NOMO-1 (cell line): ENCODE data around the gene FRMD4A.

Experiments
- DNase-seq, 2 experiments: peaks; one replicate each; lab custom pipeline; 2025; ENCODE audit not compliant: unreplicated experiment in 2 of 2; lab: John Stamatoyannopoulos, UW

Gene FRMD4A

GRCh38 chr10:13997650-13998049 is 333.1 kb downstream of the FRMD4A start:
- DNase-seq = no peak

GRCh38 chr10:13994932-13995331 is 335.8 kb downstream of the FRMD4A start:
- peak; percentile 20 to 31 for DNase-seq

- DNase-seq = no peak
Observed at GRCh38 chr10:13993673-13994089, 337.0 kb downstream of the FRMD4A start.

DNA sequence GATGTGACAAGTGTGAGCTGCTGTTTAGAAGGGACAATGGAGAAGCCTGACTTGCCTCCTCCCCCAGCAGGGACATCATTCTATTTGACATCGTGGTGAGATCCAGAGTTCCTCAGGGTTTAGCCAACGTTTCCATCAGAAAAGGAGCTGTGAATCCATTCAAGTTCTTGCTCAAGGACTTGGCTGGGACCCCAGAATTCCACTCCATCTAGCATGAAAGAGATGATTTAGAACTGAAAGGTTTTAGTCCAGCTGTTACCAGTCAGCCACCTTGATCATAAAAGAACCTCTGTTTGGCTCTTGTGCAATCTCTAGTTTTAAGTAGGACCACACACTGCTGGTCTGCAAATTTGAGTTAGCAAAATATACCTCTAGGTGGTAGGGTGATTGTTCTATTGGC is 337.6 kb downstream of the FRMD4A start:
- DNase-seq = no peak

DNA sequence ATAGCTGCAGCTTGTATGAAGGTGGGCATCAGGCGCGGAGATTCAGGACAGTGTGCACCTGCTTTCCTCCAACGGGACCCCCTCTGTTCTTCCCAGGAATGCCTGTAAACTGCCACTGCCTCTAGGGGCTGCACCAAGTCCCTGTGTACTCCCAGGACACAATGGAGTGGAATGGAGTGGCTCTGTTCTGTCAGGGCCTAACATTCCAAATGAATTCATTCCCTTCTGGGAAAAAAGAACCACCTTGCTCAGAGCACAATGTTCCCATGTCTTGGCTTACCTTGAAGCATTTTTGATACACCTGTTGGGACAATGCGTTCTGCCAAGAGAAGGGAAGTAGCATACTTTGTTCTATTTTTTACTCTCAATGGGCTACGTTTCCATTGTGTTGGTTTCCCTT is 339.4 kb downstream of the FRMD4A start:
- no peak for DNase-seq

DNA sequence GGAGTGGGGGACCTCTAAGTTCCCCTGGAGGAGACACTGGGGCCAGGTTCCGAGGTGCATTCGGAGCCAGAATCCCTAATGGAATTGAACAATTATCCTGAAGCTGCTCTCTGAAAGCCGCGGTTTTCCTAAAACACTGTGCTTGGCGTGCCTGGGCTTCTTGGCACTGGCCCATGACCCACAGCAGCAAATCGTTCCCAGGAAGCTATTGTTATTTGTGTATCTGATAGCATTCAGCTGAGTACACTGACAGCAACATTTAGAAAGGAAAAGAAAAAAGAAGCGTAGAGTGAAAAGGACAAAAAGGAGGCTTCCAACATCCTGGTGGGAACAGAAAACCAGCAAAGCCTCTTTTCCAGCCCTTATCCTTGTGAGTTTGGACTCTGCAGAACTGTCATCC is 339.8 kb downstream of the FRMD4A start:
- DNase-seq = no peak

- DNase-seq = no peak
Observed at GRCh38 chr10:13990392-13990805, 340.3 kb downstream of the FRMD4A start.

- DNase-seq = no peak
Observed at GRCh38 chr10:13989616-13990015, 341.1 kb downstream of the FRMD4A start.

GRCh38 chr10:13987446-13987845 is 343.3 kb downstream of the FRMD4A start:
- DNase-seq = peak; percentile 15 to 70

- no peak for DNase-seq
Observed at GRCh38 chr10:13984647-13985155, 346.0 kb downstream of the FRMD4A start.

- no peak for DNase-seq
Observed at GRCh38 chr10:13983035-13983434, 347.7 kb downstream of the FRMD4A start.

DNA sequence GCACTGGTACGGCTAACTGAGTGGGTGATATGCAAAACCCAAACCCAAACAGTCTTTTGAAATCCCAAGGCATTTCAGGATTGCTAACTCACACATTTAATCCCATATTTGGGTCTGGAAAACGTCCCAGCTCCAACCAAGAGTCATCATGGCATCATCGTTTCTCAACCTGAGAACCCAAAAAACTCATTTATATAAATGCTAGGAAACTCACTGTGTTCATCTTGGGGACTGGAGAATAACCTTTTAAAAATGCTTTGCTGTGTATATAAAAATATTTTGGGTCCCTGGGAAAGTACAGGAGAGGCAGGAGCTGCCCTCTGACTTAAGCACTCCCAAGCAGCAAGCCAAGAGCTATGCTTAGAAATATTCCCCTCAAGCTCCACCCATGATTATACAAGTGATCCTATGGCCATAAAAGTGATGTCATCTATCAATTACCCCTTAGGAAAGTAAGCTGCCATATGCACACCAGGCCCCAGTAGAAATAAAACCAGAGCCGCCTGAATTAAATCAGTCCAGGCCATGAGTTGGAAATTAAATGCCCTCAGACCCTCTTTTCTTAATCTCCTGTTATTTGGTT is 352.1 kb downstream of the FRMD4A start:
- DNase-seq = no peak

- no peak for DNase-seq
Observed at GRCh38 chr10:13977861-13978532, 352.7 kb downstream of the FRMD4A start.

DNA sequence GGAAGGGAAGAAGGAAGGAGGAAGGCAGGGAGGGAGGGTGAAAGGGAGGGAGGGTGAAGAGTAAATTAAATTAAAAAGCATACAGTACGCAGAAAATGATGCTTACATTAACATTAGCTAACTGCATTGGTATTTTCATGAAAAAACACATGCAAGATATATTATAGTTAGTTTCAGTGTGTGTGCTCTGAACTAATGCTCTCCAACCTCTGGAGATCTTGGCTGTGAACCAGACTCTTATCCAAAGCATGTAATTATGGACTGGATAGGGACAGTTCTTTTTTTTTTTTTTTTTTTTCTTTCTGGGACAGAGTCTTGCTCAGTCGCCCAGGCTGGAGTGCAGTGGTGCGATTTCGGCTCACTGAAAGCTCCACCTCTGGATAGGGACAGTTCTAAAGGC is 357.0 kb downstream of the FRMD4A start:
- DNase-seq = no peak

DNA sequence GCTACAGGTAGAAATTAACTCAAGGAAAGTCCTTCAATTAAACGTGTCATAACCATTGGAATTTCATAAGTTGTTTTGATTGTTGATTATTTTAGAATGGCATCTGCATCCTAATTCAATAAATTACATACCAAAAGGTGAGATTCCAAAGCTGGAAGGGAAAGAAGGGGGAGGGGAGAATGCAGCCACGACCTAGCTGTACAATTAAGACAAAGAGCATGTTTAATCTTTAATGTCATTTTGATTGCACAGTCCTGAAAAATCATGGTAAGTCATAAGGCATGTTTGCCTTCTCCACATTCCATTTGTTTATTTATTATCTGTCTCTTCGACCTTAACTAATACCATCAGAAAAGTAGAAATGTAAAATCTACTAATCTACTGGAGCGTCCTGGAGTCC is 358.1 kb downstream of the FRMD4A start:
- no peak for DNase-seq

DNA sequence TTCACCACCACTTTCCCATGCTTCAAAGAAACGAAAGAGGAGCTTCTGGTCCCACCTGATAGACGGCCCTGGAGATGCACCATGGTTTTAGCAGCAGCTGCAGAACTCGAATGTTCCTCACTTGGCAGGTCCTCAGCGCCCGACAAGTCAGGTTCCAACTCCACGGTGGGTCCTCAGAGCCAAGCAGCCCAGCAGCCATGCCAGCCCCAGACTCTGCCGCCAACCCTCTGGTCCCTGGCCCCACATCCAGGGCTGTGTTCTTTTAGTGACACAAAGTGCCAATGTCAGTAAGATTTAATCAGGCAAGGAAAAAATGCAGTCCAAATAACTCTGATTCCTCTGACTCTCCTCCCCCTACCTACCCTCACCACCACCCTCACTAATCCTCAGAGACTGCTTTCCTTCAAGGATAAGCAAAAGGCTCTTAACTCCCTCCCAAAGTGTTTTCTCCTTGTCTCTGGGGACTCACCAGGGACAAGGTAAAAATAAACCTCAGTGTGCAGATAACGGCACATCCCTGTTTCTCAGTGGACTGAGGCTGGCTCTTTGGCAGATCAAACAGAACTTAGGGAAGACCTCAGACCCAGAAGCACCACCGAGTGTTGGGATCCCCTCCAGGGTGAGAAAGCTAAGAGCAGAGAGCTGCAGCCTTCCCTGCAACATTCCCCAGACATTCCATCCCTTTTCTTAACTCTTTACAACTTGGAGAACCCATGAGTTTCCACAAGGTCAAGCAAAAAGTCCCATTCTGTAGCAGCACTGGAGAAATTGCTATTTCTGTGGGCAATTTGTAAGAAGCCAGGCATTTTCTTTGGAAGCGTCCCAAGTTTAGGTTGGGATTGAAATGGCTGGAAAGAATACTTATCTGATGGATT is 358.9 kb downstream of the FRMD4A start:
- no peak for DNase-seq

DNA sequence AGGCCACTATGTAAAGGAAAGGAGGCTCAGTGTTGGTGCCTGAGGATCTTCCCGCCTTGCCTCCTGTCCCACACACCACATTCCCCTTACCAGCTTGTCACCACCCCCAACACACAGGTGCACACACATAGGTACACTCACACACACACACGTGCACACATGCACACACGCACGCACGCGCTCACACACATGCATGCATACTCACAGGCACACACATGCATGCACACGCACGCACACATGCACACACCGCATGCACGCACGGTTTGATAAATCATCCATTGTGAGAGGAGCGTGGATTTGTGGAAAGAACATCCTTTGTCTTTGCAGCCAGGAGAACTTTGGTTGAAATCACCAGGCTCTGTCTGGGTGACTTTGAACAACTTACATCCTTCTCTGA is 359.8 kb downstream of the FRMD4A start:
- no peak for DNase-seq

DNA sequence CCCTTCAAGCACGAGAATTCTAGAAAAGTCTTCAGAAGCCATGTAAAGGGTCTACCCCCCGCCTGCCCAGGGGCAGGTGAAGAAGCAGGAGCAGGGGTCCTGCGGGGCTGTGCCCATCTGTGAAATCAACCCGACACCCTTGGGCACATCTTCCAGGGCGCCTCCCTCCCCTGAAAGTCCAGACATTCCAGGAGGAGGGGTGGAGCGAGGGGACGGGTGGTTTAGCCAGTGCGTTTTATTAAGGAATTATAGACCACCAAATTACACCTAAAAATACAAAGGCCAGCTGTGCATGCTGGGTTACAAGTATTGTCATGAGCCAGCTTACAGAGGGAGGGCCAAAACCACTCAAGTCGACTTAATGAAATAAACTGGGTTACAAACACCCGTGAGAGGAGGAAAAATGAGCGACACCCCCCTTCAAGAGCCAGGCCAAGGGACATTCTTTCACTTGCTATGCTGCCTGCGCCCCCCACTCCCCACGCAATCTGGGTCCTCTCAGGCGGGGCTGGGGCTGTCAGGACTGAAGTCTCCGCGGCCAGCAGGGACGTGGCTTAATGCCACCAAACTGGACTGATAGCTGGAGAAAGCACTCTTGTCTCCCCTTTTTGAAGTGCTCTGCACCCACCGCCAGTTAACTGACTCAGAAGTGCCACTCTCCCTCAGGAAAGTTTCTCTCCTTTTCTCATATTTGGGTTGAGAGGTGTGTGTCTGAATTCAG is 360.3 kb downstream of the FRMD4A start:
- DNase-seq = no peak

GRCh38 chr10:13969792-13970140 is 361.0 kb downstream of the FRMD4A start:
- DNase-seq = no peak

DNA sequence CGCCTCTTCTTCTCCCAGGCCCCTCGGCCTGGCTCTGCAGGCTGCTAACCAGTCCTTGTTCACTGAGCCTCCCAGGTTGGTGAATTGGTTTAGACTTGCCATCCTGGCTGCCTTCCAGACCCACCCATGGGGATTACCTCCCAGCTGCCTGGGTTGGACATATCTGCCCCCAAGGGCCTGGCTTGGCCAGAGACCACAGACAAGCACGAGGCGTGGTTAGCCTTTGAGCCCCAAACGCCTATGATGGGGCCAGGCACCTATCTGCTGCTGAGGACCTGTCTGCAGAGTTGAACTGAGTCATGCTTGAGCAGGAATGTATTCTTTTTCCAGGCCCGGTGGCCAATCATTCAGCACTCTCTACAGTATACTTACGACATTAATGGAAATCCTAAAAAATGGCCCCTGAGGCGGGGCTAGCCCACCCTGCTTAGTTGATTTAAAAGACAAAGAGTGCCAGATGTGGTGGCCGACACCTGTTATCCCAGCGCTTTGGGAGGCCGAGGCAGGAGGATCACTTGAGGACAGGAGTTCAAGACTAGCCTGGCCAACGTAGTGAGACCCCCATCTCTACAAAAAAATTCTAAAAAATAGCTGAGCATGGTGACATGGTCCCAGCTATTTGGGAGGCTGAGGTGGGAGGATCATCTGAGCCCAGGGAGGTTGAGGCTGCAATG is 361.5 kb downstream of the FRMD4A start:
- DNase-seq = no peak
